Loucy (cell line): ENCODE data around the gene ELMO2.

Experiments
- H2AFZ ChIP-seq: fragments of 200-600 bp; sonication (generic); 2 replicates; pipeline ENCODE4 v1.6.0; 2016; ENCODE audit warnings: antibody characterized with exemption, mild to moderate bottlenecking, low read length, moderate library complexity
- H3F3A ChIP-seq: fragments of 200-600 bp; 2 replicates; pipeline ENCODE4 v1.6.0; 2016; ENCODE audit warnings: antibody characterized with exemption, low read depth, mild to moderate bottlenecking
- H3K27me3 ChIP-seq: fragments of 200-600 bp; sonication (generic); 2 replicates; pipeline ENCODE4 v1.6.1; 2014; ENCODE audit warnings: low read length, mild to moderate bottlenecking; ENCODE audit not compliant: insufficient read depth, poor library complexity, severe bottlenecking
- H3K36me3 ChIP-seq: fragments of 200-600 bp; sonication (generic); 2 replicates; pipeline ENCODE4 v1.6.1; 2016; ENCODE audit warnings: low read length; ENCODE audit not compliant: insufficient read depth
- H3K4me1 ChIP-seq: fragments of 200-600 bp; sonication (generic); 2 replicates; pipeline ENCODE4 v1.5.1; 2014; ENCODE audit warnings: low read length, mild to moderate bottlenecking; ENCODE audit not compliant: insufficient read depth, poor library complexity, severe bottlenecking
- H3K4me2 ChIP-seq: fragments of 200-600 bp; sonication (generic); 2 replicates; pipeline ENCODE4 v1.6.0; 2014; ENCODE audit warnings: antibody characterized with exemption, low read length, low read depth, mild to moderate bottlenecking; ENCODE audit not compliant: poor library complexity, severe bottlenecking
- H3K4me3 ChIP-seq: fragments of 200-600 bp; sonication (generic); 2 replicates; pipeline ENCODE4 v1.5.1; 2014; ENCODE audit warnings: low read length, mild to moderate bottlenecking, mixed read lengths; ENCODE audit not compliant: poor library complexity, severe bottlenecking
- H3K79me2 ChIP-seq: fragments of 200-600 bp; sonication (generic); 2 replicates; pipeline ENCODE4 v1.6.1; 2014; ENCODE audit warnings: low read length; ENCODE audit not compliant: insufficient read depth
- H3K9ac ChIP-seq: fragments of 200-600 bp; sonication (generic); 2 replicates; pipeline ENCODE4 v1.6.0; 2014; ENCODE audit warnings: mild to moderate bottlenecking, low read depth, low read length, moderate library complexity; ENCODE audit not compliant: poor library complexity, severe bottlenecking
- H3K9me2 ChIP-seq: fragments of 200-600 bp; sonication (generic); replicated peaks from 2 replicates; pipeline ENCODE4 v1.6.1; 2016; ENCODE audit warnings: low read depth, low read length, mixed read lengths
- H3K9me3 ChIP-seq: fragments of 200-600 bp; sonication (generic); 2 replicates; pipeline ENCODE4 v1.6.1; 2014; ENCODE audit warnings: mild to moderate bottlenecking, antibody characterized with exemption, low read length, low read depth; ENCODE audit not compliant: insufficient read depth
- H4K20me1 ChIP-seq: fragments of 200-600 bp; sonication (generic); 2 replicates; pipeline ENCODE4 v1.6.0; 2014; ENCODE audit warnings: antibody characterized with exemption, low read length, mild to moderate bottlenecking; ENCODE audit not compliant: insufficient read depth, poor library complexity, severe bottlenecking
- EZH2phosphoT487 ChIP-seq: fragments of 200-600 bp; IDR thresholded peaks from 2 replicates; pipeline ENCODE4 v1.6.1; 2018; ENCODE audit warnings: antibody characterized with exemption, mild to moderate bottlenecking, moderate library complexity, borderline replicate concordance
- TF ChIP-seq, protein P1 (sequence below): fragments of 200-600 bp; sonication (generic); conservative IDR thresholded peaks from 2 replicates; pipeline ENCODE4 v1.5.1; 2014; ENCODE audit warnings: mild to moderate bottlenecking, antibody characterized with exemption, low read length

Gene ELMO2

DNA sequence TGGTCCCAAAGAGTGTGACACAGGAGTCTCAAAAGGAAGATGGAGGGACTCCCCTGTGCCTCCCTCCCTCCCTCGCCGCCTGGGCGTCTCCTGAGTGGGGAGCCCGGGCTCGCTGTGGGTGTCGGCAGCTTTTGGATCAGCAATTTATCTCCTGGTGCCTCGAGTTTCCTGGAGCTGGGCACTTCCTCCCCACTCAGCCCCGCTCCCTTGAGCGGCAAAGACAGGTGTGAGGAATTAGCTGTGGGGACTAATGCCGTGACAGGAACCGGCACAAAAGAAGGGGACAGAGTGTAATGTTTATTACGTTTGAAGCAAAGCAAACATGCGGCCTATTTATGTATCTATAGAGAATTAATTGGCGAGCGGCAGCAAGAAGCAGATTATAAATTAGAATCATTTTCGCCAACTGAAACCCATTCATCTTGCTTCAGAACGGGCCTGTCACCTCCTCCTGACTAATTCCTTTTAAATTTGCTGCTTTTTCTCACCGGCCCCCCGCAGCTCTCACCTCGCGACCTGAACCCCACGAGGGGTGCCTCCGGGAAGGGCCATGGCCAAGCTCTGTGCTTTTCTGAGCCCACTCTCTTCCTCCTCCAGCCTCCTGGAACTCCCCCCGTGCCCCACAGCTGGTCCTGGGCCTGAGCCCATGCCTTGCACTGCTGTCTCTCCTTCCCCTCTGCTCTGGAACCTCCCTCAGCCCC lies 89.3 kb downstream of the ELMO2 start:
- no peaks in the 10 kb centered on the region for H3K27me3 ChIP-seq
- H3F3A ChIP-seq = no peaks in the 10 kb centered on the region
- no peaks in the 10 kb centered on the region for H3K9me2 ChIP-seq
- H4K20me1 ChIP-seq = no peaks in the 10 kb centered on the region
- H3K4me1 ChIP-seq = no peaks in the 10 kb centered on the region
- no peak overlapping the region for H2AFZ ChIP-seq
- TF ChIP-seq, protein P1, sequence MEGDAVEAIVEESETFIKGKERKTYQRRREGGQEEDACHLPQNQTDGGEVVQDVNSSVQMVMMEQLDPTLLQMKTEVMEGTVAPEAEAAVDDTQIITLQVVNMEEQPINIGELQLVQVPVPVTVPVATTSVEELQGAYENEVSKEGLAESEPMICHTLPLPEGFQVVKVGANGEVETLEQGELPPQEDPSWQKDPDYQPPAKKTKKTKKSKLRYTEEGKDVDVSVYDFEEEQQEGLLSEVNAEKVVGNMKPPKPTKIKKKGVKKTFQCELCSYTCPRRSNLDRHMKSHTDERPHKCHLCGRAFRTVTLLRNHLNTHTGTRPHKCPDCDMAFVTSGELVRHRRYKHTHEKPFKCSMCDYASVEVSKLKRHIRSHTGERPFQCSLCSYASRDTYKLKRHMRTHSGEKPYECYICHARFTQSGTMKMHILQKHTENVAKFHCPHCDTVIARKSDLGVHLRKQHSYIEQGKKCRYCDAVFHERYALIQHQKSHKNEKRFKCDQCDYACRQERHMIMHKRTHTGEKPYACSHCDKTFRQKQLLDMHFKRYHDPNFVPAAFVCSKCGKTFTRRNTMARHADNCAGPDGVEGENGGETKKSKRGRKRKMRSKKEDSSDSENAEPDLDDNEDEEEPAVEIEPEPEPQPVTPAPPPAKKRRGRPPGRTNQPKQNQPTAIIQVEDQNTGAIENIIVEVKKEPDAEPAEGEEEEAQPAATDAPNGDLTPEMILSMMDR = no peak
- TF ChIP-seq EZH2phosphoT487 = no peak
- no peak overlapping the region for H3K4me3 ChIP-seq
- H3K9ac ChIP-seq = no peak overlapping the region
- H3K4me2 ChIP-seq = no peak overlapping the region
- no peaks in the 10 kb centered on the region for H3K9me3 ChIP-seq
- H3K79me2 ChIP-seq = no peaks in the 10 kb centered on the region
- H3K36me3 ChIP-seq = no peaks in the 10 kb centered on the region
